Measurements from ENCODE around the gene CFI.

Gene CFI

DNA sequence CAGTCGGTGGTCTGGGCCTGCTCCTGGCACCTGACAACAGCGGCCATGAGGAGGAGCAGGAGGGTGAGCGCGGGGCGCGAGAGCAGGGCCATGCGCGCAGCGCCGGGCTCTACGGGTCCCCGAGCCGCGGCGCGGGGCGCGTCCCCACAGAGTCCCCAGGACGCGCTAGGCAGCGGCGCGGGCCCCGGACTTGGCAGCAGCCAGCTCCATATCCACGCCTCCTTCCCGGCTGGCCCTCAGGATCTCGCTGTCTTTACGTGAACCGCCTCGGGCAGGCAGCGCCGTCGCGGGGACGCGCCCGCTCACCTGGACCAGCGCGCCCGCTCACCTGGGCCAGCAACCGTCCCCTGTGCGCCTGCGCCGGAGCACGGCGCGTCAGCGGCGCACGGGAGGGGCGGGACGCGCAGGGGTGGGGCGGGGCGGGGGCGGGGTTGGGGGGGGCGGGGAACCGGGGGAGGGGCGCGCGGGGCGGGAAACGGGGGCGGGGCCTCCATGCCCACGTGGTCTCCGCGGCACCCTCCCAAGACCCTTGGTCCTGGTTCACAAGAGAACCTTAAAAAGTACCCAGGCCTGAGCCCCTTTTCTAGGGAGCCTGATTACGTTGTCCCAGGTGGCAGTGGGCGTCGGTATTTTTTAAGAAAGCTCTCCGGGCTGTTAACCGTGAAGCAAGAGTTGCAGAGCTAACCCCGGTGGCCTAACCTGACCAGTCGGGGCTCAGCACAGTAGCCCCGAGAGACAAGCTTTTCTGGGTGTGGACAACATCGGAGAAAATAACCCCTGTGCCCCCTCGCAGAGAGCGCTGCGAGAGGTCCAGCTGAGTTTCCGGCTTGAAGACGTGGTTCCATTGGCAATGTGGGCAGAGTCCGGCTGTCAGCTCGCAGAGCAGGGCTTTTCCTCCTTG, 71.8 kb downstream of the CFI start, which contains the start of gene PLA2G12A:
Gene PLA2G12A (minus strand): TSS at position 353 of the 901 bp plus-strand sequence. CDS start 261 bp downstream, at position 92.
- DNase-seq, result peak; percentile 84

DNA sequence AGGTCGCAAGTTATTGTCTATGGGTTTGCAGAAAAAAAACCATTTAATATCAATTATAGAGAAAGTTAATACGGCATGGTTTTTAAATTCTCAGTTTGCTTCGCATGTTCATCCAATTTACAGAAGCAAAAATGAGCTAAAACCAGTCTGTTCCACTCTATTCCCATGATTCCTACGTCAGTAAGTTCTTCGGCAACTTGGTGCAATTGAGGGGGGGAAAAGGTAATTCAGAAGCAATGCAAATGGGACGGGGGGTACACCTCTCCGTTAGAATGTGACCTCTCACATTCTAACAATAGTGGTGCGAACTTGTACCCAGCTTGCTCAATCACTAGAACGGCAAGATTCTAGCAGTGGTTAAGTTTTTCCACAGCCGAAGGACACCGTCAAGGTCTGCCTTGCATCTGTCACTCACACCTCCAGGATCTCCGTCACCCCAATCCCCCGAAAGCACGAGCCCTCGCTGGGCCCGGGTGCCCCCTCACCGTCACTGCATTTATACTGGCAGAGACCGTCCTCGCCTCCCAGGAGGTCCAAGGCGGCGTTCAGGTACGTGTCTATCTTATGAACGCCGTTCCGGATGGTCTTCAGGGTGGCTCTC, 72.6 kb downstream of the CFI start:
- no peak for DNase-seq

- no peak for DNase-seq
These were observed 73.4 kb downstream of the CFI start for GRCh38 chr4:109728385-109728784.

DNA sequence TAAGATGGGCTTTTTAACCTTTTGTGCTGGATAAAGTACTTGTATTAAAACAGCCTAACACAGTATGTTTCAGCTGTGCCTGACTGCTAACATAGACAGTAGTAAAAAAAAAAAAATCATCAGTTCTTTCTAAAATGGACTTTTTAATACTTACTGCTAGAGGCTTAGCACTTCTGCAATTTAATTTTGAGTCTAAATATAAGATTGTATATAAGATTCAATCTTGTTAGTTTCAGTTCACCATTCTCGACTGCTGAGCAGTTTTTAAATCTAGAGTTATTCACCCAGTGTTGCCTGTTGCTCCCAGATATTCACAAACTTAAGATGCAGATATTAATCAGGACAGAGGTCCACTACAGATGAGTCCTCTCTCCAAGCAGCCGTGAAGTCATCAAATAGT, 78.7 kb downstream of the CFI start:
- DNase-seq, result no peak

DNA sequence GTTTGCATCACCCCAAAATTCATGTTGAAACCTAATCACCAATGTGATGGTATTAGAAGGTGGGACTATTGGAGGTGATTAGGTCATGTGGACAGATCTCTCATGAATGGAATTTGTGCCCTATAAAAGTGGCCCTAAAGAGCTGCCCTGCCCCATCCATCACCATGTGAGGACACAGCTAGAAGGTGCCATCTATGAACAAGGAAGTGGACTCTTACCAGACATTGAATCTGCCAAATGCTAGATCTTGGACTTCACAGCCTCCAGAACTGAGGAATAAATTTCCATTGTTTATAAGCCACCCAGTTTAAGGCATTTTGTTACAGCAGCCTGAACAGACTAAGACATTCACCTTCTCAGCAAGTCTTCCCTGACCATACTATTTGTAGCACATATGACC, 79.4 kb downstream of the CFI start:
- DNase-seq, result no peak

DNA sequence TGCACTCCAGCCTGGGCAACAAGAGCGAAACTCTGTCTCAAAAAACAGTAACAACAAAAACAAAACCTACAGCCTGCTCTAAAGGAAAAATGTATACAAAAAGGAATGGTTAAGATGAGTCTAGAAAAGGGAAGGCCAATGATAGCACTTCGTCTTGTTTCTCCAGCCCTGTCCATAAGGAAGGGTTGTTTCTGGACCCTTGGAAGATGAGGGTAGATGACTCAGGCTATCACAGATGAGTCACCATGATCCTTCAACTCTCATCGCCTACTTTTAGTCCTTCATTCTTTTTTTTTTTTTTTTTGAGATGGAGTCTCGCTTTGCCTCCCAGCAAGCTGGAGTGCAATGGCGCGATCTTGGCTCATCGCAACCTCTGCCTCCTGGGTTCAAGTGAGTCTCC, 80.8 kb downstream of the CFI start:
- DNase-seq, result no peak

GRCh38 chr4:109719604-109720003, 82.2 kb downstream of the CFI start:
- DNase-seq, result no peak

DNA sequence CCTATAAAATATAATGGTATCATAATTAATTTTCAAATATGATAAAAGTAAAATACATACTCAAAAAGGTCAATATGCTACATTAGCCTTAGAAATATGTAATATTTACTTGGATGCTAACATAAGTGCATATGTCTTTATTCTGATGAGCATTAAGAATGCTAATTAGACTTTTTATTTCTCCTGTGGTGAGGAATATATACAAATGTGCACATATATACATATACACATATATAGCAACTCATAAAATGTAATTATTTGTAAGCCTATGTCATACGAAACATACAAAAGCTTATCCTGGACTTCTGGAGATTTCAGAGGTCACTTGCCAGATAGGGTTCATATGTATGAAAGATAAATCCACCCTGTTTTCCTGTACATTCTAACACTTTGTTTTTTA, 83.0 kb downstream of the CFI start:
- no peak for DNase-seq

- DNase-seq, result no peak
These were observed 88.3 kb downstream of the CFI start for GRCh38 chr4:109713500-109713899.

- DNase-seq, result no peak
These were observed 92.8 kb downstream of the CFI start for GRCh38 chr4:109708990-109709389.

DNA sequence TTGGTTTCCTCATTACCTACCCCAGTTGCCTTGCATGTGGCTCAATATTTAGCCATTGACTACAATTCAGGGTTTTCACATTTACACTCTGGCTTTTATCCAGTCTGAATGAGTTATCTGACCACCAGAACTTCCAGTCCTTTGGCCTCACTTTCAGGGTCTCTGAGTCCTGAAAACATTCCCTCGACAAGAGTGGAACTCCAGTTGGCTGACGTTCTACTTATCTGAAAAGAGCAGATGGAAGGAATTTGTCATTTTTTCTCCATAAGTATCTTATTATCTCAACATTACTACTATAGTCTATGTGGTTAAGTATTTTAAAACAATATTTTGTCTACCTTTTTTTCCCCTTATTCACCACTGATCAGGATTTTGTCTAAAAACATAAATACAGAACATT, 93.4 kb downstream of the CFI start:
- DNase-seq, result no peak

GRCh38 chr4:109703664-109704361, 98.0 kb downstream of the CFI start:
- no peak for DNase-seq

DNA sequence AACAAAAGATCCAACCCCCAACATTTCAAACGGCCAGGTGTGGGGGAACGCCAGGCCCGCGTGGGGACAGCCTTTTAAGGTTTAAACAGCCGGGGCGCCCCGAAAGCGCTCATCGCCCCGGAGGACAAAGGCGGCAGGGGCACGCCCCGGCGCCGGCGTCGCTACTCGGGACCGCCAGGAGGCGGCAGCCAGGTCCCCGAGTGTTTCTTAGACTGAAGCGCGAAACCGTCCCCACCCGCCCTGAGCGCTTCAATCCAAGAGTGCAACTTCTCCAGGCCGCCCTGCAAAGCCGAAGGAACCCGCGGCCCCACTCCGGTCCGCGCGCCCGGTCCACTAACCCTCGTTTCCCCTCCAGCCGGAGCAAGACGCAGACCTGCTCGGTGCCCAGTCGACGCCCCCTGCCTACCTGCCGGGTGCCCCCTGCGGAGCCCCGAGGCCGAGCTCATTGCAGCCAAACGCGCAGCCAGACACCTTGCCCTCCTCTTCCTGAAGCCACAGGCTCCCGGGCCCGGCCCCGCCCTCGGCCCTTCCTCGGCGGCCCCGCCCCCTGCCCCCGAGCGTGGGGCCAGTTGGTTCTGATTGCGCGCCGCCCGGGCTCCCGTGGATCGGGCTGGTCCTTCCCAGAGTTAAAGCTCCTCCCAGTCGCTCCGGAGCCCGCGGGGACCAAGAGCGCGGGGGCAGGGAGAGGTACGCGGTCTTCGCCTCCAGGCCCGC, 98.7 kb downstream of the CFI start, which contains the start of gene CASP6:
Gene CASP6 (minus strand): TSS at position 496 of the 714 bp plus-strand sequence. CDS start 50 bp downstream, at position 446.
- peak; percentile 79 for DNase-seq

DNA sequence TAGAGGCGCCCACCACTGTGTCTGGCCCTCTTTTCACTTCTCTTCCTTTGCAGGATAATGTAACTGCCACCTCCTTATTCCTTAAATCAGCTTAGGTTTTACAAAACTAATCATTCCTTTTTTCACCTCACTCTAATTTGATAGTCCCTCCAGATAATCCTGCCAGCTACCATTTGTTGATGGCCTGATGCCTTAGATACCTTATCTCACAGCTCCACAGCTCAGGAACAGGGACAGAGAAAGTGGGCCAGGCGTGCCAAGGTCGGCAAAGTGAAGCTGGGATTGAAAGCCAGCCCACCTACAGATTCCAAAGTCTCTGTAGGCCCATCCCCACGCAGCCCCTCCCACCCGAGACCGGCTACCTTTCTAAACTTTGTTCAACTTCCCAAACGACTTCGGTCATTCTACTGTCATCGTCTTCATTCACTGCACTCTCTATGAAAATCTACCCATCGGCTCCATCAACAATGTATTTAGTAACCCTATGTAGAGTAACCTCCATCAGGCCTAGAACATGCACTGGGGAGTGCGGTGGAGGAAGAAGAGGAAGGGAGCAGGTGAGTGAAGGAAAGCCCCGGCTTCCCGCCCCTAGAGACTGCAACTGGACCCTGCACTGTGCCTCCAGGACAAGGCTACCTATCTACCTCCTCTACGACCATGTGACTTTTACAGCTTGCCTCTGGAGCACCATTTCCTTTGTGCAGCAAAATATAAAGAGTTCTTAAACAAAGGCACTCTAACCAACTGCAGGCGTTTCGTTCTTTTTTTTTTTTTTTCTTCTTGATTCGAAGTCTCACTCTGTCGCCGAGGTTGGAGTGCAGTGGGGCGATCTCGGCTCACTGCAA, 100.0 kb downstream of the CFI start:
- no peak for DNase-seq

DNA sequence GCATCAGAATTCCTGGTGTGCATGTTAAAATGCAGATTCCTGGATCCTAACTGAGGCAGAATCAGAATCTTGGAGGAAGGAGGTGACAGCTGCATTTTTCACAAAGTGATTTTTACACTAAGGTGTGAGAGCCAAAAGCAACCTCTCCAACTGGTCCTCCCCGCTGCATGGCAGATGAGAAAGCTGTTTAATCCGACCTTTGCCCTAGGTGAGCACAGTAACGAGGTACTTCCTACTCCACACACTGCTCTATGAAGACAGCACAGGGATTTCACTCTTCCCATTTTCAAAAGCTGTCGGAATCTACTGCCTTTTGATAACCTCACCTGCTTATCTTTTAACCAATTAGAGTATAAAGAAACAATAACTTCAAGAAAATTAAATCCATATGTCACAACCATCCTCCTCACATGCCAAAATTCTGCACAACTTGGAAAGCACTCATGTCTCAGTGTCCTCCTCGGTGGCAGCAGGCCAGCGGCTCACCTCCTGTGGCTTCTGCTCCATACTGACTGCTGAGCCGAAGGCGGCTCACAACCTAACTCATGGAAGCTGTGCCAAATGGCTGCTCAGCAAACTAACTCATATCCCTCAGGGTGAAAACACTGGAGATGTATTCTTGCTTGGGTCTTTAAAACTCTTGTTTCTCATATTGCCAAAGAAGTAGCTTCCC, 102.1 kb downstream of the CFI start:
- DNase-seq, result no peak

GRCh38 chr4:109698656-109699055, 103.1 kb downstream of the CFI start:
- no peak for DNase-seq

DNA sequence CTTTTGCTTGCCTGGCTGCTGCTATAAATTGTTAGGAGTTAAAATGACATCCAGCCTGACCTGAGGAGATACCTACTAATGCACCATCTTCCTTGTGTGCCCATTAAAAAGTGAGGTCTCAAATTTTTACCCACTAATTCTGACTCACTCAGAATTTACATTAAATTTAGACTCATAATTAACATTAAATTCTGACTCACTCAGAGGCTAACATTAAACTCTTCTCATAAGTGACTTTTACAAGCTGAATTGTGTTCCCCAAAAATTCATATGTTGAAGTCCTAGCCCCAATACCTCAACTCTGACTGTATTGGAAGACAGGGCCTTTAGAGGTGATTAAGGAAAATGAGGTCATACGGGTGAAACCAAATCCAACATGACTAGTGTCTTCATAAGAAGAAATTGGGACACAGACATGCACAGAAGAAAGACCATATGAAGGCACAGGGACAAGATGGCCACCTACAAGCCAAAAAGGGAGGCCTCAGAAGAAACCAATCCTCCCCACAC, 110.3 kb downstream of the CFI start:
- DNase-seq, result no peak

All from CD4-positive, alpha-beta T cell treated with Interleukin-12 subunit alpha and Interleukin-12 subunit beta, for 1 hour (primary cell).